ENCODE measurements around the gene BAK1.
A peak's percentile ranks its signal among the peaks of the same experiment; 100 is the strongest.

Gene BAK1

GRCh38 chr6:33587529-33587928, 7.5 kb upstream of the BAK1 start:
- DNase-seq = peak in 5 of 58 donors; percentile 6 to 41 (median 27)

- no peak for DNase-seq
Observed at GRCh38 chr6:33586108-33586640, 6.1 kb upstream of the BAK1 start.

DNA sequence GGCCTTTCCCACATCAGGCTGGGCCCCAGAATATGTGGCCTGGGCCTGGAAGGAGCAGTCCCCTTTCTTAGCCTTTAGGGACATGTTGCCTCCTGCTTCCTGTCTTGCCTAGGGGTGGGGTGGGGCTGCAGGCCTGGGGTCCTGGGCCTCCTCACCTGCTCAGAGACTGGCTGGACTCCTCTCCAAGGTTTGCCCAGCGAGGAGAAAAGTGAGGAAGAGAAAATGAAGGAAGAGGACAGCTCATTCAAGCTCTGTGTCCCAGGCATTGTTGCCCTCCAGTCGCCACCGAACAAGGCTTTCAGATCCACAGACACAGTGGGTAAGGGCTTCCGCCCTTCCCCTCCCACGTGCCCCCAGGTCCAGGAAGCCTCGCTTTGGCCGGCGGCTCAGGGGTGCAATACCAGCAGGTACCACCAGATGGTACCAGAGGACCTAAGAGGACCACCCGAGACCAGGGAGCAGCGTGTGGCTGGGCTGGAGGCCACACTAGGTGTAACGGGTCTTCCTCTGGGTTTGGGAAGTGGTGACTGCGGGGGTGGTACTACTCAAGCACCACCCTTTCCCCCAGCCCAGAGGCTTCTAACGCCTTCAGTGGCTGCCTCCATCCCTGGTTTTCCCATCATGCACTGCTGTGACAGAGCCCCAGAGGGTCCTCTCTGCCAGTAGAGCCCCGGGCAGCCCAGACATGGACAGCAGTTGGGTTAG, 5.5 kb upstream of the BAK1 start:
- DNase-seq = peak in 54 of 58 donors; percentile 23 to 84 (median 53)

- no peak for DNase-seq
Observed at GRCh38 chr6:33584700-33585402, 4.8 kb upstream of the BAK1 start.

DNA sequence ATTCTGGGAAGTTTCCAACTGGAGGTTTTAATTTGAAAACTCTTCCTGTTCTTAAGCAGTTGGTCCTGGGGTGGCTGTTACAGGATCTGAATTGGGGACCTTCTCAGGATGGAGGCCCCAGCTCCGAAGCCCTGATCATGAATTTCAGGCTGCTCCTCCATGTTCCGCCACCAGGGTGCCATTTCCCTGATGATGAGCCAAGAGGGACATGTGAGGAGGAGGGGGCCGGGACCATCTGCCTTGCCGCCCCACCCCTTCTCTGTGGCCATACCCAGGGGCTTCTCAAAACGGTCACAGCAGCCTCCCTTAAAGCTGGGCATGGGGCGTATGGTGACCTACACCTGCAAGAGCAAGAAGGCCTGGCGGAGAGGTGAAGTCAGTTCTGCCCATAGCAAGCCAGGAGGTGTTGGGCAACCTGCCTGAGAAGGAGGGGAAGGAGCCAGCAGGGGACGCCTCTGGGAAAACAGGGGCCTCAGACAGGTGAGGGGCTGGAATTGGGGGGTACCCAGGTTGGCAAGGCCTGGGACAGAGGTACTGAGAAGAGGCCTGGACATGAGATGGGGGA, 3.6 kb upstream of the BAK1 start:
- DNase-seq = no peak

DNA sequence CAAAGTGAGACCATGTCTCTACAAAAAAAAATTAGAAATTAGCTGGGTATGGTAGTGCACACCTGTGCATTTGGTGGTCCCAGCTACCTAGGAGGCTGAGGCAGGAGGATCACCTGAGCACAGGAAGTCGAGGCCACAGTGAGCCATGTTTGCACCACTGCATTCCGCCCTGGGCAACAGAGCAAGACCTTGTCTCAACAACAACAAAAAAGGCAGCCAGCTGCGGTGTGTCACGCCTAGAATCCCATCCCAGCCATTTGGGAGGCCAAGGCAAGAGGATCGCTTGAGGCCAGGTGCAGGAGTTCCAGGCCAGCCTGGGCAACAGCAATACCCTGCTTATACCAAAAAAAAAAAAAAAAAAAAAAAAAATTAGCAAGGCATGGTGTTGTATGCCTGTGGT, 1.1 kb upstream of the BAK1 start:
- DNase-seq = no peak

DNA sequence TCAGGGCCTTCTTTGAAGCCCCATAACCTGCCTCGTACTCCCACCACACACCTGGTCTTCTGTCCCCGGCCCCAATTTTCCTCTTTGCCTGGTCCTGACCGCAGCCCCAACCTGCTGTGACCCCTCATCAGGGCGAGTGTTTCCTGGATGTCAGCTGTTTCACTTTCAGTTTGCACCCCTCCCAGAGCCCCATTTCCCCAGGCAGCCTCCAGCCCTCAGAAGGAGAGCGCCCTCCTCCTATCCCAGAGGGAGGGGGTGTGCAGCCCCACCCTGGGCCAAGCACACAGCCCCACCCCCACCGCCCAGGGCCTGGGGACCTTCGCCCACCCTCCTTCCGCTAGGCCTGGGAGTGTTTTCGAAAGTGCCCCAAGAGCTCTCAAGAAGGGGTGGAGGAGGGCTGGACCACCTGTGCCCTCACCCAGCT, 1.5 kb downstream of the BAK1 start:
- DNase-seq = no peak

- no peak for DNase-seq
Observed at GRCh38 chr6:33578164-33578563, 1.9 kb downstream of the BAK1 start.

- no peak for DNase-seq
Observed at GRCh38 chr6:33577718-33578117, 2.4 kb downstream of the BAK1 start.

- DNase-seq = no peak
Observed at GRCh38 chr6:33577106-33577535, 3.0 kb downstream of the BAK1 start.

DNA sequence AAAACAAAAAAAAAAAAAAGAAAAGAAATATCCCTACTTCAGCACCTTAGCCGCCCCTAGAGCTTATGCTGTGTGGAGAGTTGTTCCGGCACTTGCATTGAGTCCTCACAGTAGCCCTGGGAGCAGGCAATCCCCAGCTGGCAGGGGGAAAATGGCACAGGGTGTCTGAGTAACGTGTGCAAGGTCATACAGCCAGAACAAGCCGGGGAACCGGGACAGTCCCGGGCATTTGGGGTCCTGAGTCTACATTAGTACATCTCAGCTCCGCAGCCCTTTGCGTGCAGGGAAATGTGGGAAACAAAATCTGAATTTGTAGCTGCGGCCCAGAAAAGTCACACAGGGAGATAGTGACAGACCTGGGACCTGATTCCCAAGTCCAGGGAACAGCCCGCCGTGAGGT, 3.4 kb downstream of the BAK1 start:
- DNase-seq = no peak

- DNase-seq = no peak
Observed at GRCh38 chr6:33575211-33575610, 4.9 kb downstream of the BAK1 start.

DNA sequence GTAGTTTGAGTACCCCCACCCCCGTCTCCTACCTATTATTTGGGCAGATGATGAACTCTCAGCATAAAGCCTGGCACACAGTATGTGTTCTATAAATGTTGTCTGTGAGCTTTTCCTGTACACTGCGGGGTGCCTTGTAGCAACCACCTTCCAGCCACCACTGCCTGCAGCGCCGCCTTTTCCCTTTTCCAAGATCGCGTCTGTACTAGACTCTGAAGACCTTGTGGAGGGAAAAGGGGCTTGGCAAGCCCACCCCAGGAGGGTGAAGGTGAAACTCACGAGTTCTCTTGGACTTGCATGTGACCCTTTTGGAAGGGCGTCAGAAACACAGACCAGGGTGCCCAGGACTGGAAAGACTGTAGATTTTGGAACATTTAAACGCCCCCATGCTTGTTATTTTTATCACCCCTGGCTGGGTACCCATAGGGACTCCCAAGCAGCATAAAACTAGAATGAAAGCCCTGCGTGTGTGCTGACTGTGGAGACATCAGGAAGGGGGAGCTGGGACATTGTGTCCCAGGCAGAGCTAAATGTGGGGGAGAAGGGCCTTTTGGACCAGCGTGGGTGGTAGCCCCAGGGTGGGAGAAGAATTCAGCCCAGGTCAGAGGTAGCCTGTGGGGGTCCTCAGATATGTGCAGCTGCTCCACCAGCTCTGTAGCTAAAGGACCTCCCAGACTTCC, 8.3 kb downstream of the BAK1 start:
- peak in 14 of 58 donors; percentile 12 to 82 (median 48) for DNase-seq

- DNase-seq = peak; percentile 33 to 86 (median 71)
Observed at GRCh38 chr6:33570806-33571636, 9.1 kb downstream of the BAK1 start.

GRCh38 chr6:33568826-33569570, 11.1 kb downstream of the BAK1 start:
- DNase-seq = no peak

GRCh38 chr6:33567836-33568235, 12.2 kb downstream of the BAK1 start:
- DNase-seq = peak in 2 of 58 donors; percentile 8 to 24

GRCh38 chr6:33566182-33567084, 13.6 kb downstream of the BAK1 start:
- no peak for DNase-seq

DNA sequence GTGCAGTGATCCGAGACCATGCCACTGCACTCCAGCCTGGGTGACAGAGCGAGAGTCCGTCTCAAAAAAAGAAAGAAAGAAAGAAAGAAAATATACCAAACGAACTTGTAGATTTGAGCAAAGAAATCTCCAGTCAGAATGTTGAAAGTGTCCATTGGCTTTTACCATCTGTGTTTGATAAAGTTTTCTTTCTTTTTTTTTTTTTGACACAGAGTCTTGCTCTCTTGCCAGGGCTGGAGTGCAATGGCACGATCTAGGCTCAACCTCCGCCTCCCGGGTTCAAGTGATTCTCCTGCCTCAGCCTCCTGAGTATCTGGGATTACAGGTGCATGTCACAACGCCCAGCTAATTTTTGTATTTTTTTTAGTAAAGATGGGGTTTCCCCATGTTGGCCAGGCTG, 21.3 kb downstream of the BAK1 start:
- no peak for DNase-seq

DNA sequence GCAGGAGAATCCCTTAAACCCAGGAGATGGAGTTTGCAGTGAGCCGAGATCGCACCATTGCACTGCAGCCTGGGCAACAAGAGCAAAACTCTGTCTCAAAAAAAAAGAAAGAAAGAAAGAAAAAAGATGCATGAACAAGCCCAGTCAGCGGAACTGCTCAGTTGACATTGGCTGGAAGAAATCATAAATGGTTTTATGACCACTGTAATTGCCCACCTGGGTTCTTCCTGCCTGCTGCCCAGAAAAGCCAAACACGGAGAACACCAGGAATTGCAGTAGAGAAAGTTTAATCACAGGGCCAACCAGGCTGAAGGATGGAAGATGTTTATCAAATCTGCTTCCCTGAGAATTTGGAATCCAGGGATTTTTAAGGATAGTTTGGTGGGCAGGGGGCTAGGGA, 22.7 kb downstream of the BAK1 start:
- no peak for DNase-seq

Measured in anterior cingulate cortex (tissue), 58 donors.